ENCODE measurements around the gene MMRN2. TPM values are rescaled to one million over a fixed set of nuclear protein-coding genes. Genes with fewer than 3 reads are reported as not detected.
"Not testable (repeated sequence)": the region's sequence is repeated elsewhere in the genome, so short reads cannot be mapped to it uniquely, and the experiment has no call there.

The MMRN2 gene
- total and polyA plus RNA-seq, 7 donors, result 0.92 to 23.3 (median 8.6) TPM

DNA sequence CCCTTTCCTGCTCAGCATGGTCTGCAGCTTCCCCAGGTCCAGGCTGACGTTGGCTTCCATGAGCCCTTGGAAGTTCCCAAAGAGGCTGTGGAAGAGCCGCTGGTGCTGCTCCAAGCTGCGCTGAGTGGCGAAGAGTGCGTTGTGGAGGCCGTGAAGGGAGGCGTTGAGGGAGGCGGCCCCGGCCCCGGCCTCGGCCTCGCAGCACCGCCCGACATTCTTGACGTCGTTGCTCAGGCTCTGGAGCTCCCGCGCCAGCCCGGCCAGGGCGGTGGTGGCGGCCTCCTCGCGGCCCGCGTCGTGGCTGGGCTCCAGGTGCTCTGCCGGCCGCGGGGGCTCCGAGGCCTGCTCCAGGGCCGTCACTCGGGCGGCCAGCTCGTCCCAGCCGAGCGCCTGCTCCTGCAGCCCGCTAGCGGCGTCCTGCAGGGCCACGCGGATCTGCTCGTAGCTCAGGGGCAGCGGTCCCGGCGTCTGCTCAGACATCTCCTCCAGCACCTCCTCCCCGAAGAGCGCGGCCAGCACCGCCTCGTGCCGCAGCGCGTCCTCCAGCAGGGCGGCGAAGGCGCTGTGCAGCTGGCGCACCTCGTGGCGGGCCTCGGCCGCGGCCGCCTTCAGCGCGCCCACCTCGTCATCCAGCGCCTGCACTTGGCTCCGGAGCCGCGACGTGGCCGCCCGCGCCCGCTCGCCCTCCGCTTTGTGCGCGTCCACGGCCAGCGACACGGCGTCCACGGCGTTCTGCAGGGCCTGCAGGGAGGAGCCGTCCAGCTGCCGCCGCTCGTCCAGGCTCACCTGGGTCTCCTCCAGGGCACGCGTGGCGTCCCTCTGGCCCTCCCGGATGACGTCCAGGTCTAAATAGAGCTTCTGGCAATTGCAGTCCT, 14.7 kb downstream of the MMRN2 start:
- H3K27ac ChIP-seq, result no peak overlapping the region
- TF ChIP-seq POLR2A (IDR thresholded peaks at IDR 0.05) (no peak), POLR2AphosphoS5 (IDR thresholded peaks at IDR 0.05) (peak in 1 of 4 donors; percentile 4)
- DNase-seq, result peak; percentile 64
- intact Hi-C loops (cut with DNase I), result no loop called here
- H3K9me3 ChIP-seq, result no peaks in the 10 kb centered on the region
- 52 to 77% methylated on average over 94 of the region's 94 CpGs for WGBS, 2 donors
- peak overlapping the region in 2 of 4 donors; percentile 13 to 20 for H3K4me3 ChIP-seq
- peaks cover 0 to 16% (median 0%) of the 10 kb centered on the region in 3 donors for H3K27me3 ChIP-seq
- H3K36me3 ChIP-seq, result no peaks in the 10 kb centered on the region
- peaks cover 0 to 28% (median 22%) of the 10 kb centered on the region in 4 donors for H3K4me1 ChIP-seq

DNA sequence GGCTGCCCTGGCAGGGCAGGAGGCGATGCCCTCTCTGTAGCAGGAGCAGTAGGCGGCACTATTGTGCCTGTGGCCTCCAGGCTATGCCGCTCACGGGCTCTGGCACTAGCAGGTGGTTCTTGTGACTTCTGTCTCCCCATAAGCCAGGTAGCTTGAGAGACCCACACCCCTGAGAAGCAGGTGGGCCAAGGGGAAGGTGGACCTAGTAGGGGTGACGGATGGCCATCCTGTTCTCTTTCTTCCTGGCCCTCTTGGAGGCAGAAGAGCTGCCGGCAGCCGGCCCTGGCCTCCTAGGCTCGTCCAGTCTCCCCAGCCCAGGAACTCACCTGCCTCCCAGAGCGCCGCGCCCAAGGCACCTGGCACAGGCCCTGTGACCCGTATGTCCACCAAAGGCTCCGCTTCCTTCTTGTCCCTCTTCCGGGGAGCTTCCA, 15.4 kb downstream of the MMRN2 start:
- intact Hi-C loops (cut with DNase I), result no loop called here
- H3K27me3 ChIP-seq, result peaks cover 0 to 14% (median 0%) of the 10 kb centered on the region in 3 donors
- DNase-seq, result peak; percentile 62
- no peaks in the 10 kb centered on the region for H3K36me3 ChIP-seq
- peaks cover 0 to 28% (median 24%) of the 10 kb centered on the region in 4 donors for H3K4me1 ChIP-seq
- H3K9me3 ChIP-seq, result no peaks in the 10 kb centered on the region
- 75 to 92% methylated on average over 14 of the region's 14 CpGs for WGBS, 2 donors
- no peak overlapping the region for H3K27ac ChIP-seq
- H3K4me3 ChIP-seq, result no peak overlapping the region
- TF ChIP-seq POLR2AphosphoS5 (IDR thresholded peaks at IDR 0.05), result peak in 1 of 4 donors; percentile 32
- TF ChIP-seq, protein P1, sequence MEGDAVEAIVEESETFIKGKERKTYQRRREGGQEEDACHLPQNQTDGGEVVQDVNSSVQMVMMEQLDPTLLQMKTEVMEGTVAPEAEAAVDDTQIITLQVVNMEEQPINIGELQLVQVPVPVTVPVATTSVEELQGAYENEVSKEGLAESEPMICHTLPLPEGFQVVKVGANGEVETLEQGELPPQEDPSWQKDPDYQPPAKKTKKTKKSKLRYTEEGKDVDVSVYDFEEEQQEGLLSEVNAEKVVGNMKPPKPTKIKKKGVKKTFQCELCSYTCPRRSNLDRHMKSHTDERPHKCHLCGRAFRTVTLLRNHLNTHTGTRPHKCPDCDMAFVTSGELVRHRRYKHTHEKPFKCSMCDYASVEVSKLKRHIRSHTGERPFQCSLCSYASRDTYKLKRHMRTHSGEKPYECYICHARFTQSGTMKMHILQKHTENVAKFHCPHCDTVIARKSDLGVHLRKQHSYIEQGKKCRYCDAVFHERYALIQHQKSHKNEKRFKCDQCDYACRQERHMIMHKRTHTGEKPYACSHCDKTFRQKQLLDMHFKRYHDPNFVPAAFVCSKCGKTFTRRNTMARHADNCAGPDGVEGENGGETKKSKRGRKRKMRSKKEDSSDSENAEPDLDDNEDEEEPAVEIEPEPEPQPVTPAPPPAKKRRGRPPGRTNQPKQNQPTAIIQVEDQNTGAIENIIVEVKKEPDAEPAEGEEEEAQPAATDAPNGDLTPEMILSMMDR (IDR thresholded peaks at IDR 0.05), result no peak

DNA sequence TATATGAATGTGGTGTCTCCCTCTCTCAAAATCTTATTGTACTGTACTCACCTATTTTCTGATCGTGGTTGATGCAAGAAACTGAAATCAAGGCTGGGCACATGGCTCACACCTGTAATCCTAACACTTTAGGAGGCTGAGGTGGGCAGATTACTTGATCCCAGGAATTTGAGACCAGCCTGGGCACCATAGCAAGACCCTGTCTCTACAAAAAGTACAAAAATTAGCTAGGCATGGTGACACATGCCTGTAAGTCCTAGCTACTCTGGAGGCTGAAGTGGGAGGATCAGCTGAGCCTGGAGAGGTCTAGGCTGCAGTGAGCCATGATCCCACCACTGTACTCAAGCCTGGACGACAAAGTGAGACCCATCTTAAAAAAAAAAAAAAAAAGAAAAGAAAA, 16.0 kb downstream of the MMRN2 start:
- H3K4me3 ChIP-seq, result no peak overlapping the region
- no peak overlapping the region for H3K27ac ChIP-seq
- no peak for DNase-seq
- WGBS, 2 donors, result 55 to 78% methylated on average over 2 of the region's 2 CpGs
- intact Hi-C loops (cut with DNase I), result no loop called here
- TF ChIP-seq POLR2A (IDR thresholded peaks at IDR 0.05), result no peak
- TF ChIP-seq, protein P1 (IDR thresholded peaks at IDR 0.05), result no peak
- TF ChIP-seq POLR2AphosphoS5 (IDR thresholded peaks at IDR 0.05), result no peak
- TF ChIP-seq EP300 (IDR thresholded peaks at IDR 0.05), result no peak
- no peaks in the 10 kb centered on the region for H3K9me3 ChIP-seq
- peaks cover 0 to 8% (median 0%) of the 10 kb centered on the region in 3 donors for H3K27me3 ChIP-seq
- peaks cover 0 to 30% (median 25%) of the 10 kb centered on the region in 4 donors for H3K4me1 ChIP-seq
- no peaks in the 10 kb centered on the region for H3K36me3 ChIP-seq

DNA sequence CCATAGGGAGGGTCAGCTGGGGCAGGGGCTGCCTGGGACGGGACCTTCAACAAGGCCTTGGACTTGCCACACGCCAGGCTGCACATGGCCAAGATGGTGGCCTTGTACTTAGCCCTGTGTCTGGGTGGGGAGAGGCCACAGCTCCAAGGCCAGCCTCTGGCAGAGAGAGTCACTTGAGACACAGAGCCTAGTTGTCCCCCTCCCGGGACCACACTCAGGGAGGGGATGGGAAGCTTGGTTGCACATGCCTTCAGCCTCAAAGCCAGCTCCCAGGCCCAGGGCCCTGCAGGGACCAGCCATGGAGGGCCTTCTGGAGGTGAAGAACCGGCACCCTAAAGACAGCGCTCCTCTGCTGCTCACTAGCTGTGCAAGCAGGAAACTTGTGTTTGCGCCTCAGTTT, 16.7 kb downstream of the MMRN2 start:
- 86 to 90% methylated on average over 6 of the region's 6 CpGs for WGBS, 2 donors
- Histone ChIP-seq H3K27ac (no peak overlapping the region), H3K36me3 (no peaks in the 10 kb centered on the region), H3K4me3 (no peak overlapping the region), H3K27me3 (peaks cover 0 to 3% (median 0%) of the 10 kb centered on the region in 3 donors), H3K4me1 (peaks cover 0 to 30% (median 18%) of the 10 kb centered on the region in 4 donors), H3K9me3 (no peaks in the 10 kb centered on the region)
- intact Hi-C loops (cut with DNase I), result no loop called here
- no peak for DNase-seq
- TF ChIP-seq EP300 (IDR thresholded peaks at IDR 0.05) (no peak), POLR2AphosphoS5 (IDR thresholded peaks at IDR 0.05) (peak in 1 of 4 donors; percentile 41), POLR2A (IDR thresholded peaks at IDR 0.05) (no peak)
- TF ChIP-seq, protein P1 (IDR thresholded peaks at IDR 0.05), result no peak

DNA sequence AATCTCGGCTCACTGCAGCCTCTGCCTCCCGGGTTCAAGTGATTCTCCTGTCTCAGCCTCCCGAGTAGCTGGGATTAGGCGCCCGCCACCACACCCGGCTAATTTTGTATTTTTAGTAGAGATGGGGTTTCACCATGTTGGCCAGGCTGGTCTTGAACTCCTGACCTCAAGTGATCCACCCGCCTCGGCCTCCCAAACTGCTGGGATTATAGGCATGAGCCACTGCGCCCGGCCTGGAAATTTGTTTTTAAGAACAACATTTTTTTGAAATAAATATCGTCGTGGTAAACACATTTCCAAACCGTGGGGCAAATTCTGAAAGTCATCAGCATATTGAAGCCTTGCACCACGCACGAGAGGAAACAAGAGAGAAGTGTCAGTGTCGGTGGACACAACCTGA, 17.3 kb downstream of the MMRN2 start:
- H3K9me3 ChIP-seq; H3K27ac ChIP-seq; H3K36me3 ChIP-seq; intact Hi-C loops (cut with DNase I); H3K27me3 ChIP-seq; DNase-seq; H3K4me3 ChIP-seq: not testable (repeated sequence)
- peaks cover 0 to 25% (median 13%) of the 10 kb centered on the region in 4 donors for H3K4me1 ChIP-seq
- WGBS, 2 donors, result 77 to 91% methylated on average over 16 of the region's 16 CpGs

Data from sigmoid colon (tissue), 7 donors.